Measurements from ENCODE around the gene DUSP28.

The DUSP28 gene

DNA sequence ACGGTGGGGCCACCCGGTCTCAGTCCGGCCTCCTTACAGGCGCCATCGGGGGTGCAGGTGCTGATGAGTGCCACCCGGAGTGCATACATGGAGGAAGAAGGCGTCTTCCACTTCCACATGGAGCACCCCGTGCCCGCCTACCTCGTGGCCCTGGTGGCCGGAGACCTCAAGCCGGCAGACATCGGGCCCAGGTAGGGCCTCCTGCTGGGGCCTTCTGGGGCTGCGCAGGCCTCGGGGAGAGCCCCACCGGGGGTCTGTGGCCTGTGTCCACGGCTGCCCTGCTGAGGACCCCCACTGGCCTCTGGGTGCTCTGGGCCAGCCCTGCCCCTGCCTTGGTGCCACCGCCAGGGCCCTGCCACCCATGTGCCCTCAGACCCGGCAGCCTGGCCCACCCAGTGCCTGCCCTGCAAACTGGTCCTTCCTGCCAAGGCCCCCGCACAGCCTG, 12.9 kb downstream of the DUSP28 start:
- Mint-ChIP-seq H3K9me3 (no peaks in the 10 kb centered on the region), H3K4me3 (no peak overlapping the region), H3K4me1 (peaks cover 46% of the 10 kb centered on the region), H3K27me3 (no peaks in the 10 kb centered on the region), H3K27ac (no peak overlapping the region)
- DNase-seq (no peak), ATAC-seq (no peak)

DNA sequence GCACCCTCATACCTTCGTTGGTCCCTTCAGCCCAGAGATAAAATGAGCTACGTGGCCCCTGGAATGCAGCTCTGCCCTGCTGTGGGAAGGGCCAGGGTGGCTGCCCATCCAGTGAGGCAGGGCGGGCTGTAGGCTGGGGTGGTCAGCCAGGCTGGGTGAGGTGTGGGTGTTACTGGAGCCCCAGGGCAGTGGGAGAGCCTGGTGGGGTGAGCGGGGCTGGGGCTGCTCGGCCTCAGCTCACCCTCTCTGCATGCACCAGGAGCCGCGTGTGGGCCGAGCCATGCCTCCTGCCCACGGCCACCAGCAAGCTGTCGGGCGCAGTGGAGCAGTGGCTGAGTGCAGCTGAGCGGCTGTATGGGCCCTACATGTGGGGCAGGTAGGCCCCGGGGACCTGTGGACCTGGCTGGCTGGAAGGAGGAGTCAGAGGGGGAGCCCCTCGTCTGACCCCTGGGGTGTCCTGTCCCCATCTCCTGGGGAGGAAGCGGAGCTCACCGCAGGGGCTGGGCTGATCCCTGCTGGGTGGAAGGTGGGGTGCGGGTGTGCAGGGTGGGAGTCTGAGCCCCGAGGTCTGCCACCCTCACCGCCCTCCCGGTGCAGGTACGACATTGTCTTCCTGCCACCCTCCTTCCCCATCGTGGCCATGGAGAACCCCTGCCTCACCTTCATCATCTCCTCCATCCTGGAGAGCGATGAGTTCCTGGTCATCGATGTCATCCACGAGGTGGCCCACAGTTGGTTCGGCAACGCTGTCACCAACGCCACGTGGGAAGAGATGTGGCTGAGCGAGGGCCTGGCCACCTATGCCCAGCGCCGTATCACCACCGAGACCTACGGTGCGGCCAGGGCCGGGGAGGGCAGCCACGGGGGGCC, 13.6 kb downstream of the DUSP28 start:
- Mint-ChIP-seq H3K4me3 (no peak overlapping the region), H3K27ac (no peak overlapping the region), H3K4me1 (peaks cover 52% of the 10 kb centered on the region), H3K27me3 (no peaks in the 10 kb centered on the region), H3K9me3 (no peaks in the 10 kb centered on the region)
- ATAC-seq = no peak
- no peak for DNase-seq

DNA sequence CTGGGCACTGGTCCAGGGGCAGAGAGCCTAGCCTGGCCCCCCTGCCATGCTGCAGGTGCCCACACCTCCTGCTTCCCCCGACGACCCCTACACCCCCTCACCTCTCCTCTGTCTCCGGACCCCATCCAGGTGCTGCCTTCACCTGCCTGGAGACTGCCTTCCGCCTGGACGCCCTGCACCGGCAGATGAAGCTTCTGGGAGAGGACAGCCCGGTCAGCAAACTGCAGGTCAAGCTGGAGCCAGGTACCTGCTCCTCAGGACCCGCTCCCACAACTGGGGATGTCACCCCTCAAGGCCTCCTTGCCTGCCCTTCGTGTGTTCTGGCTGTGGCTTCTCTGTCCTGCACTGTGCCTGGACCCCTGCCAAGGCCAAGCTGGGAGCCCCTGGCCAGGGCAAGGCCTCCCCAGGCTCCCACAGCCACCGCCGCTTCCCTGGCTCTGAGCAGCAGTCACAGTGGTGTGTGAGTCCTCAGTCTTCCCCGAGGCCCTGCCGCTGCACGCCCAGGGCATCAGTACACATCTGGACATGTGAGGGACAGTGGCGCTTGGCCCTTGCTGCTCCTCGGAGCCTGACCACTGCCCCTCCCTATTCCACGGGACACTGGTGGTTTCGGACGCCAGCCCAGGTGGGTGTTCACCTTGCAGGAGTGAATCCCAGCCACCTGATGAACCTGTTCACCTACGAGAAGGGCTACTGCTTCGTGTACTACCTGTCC, 14.4 kb downstream of the DUSP28 start:
- Mint-ChIP-seq H3K27me3 (no peaks in the 10 kb centered on the region), H3K4me1 (peaks cover 55% of the 10 kb centered on the region), H3K27ac (peak overlapping the region; percentile 33 to 74), H3K9me3 (no peaks in the 10 kb centered on the region), H3K4me3 (no peak overlapping the region)
- ATAC-seq = no peak
- DNase-seq = no peak

DNA sequence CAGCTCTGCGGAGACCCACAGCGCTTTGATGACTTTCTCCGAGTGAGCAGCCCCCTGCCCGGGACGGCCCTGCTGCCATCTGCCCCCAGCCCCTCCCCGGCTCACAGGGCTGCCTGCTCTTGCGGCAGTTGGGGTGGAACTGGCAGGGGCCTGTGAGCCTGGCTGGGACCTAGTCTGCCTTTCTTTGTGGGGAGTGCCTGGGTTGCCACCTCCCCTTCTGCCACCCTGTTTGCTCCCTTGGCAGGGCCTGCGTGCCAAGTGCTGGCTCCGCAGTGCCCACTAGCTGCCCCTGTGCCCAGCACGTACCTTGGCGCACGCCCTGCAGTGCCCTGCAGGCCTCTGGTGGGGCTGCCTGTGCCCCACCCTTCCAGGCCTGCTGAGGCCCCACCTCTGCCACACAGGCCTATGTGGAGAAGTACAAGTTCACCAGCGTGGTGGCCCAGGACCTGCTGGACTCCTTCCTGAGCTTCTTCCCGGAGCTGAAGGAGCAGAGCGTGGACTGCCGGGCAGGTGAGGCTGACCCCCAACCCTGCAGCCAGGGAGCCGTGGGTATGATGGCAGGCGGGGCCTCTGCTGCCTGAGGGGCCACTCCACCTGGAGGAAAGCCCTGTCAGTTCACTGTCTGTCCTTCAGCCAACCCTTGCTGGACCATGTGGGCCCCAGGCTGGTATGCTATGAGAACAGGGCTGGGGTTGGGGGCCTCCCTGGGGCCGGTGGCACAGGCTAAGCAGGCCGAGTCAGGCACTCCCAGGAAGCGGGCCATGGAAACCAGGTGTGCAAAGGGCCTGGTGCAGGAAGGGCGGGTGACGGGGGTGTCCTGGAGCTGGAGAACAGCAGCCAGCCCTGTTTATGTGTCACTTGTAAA, 15.2 kb downstream of the DUSP28 start:
- DNase-seq = no peak
- Mint-ChIP-seq H3K27me3 (no peaks in the 10 kb centered on the region), H3K27ac (peak overlapping the region in 1 of 2 donors; percentile 86), H3K9me3 (no peaks in the 10 kb centered on the region), H3K4me1 (peaks cover 55% of the 10 kb centered on the region), H3K4me3 (no peak overlapping the region)
- no peak for ATAC-seq

DNA sequence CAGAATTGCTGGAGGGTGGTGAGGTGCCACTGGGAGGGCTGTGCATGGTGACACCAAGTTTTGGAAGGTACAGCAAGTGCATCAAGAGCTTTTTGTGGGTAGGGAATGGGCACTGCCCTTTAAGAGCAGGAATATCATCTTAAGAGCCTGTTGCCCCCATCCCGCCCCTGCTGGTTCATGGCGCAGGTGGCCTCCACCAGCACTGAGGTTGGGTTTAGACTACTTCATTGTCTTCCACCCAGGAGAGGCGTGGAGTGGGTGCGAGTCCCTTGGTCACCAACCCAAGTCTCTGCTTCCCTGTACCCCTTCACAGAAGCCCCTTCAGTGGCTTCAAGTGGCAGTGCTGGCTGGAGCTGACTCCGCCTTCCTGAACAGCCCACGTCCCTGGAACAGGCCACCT, 15.9 kb downstream of the DUSP28 start:
- peaks cover 0 to 6% of the 10 kb centered on the region in 2 donors for H3K9me3 Mint-ChIP-seq
- ATAC-seq = no peak

DNA sequence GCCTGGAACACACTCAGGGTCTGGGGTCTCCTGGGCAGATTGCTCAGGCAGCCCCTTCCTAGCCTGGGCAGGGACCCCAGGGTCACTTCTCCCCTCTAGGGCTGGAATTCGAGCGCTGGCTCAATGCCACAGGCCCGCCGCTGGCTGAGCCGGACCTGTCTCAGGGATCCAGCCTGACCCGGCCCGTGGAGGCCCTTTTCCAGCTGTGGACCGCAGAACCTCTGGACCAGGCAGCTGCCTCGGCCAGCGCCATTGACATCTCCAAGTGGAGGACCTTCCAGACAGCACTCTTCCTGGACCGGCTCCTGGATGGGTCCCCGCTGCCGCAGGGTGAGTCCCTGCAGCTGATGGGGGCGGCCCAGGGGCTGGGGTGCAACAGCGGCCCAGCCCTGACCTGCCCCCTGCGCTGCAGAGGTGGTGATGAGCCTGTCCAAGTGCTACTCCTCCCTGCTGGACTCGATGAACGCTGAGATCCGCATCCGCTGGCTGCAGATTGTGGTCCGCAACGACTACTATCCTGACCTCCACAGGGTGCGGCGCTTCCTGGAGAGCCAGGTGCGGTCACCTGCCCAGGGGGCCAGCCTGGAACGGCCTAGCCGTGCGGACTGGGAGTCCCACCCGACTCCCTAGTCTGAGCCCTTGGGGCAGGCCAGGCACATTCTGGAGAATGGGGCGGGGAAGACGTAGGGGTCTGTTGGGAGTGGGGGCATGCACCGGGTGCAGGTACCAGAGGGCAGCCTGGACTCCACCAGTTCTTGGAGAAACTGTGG, 16.5 kb downstream of the DUSP28 start:
- no peaks in the 10 kb centered on the region for H3K27me3 Mint-ChIP-seq
- DNase-seq (no peak), ATAC-seq (no peak)
- H3K4me1 Mint-ChIP-seq = peaks cover 45% of the 10 kb centered on the region
- peak overlapping the region in 1 of 2 donors; percentile 58 for H3K27ac Mint-ChIP-seq
- no peak overlapping the region for H3K4me3 Mint-ChIP-seq
- H3K9me3 Mint-ChIP-seq = peaks cover 0 to 7% of the 10 kb centered on the region in 2 donors

More for the DNA sequence above, 15.9 kb downstream of the DUSP28 start:
- Mint-ChIP-seq H3K27ac (peak overlapping the region in 1 of 2 donors; percentile 86), H3K27me3 (no peaks in the 10 kb centered on the region), H3K4me3 (no peak overlapping the region), H3K4me1 (peaks cover 51% of the 10 kb centered on the region)
- no peak for DNase-seq

DNA sequence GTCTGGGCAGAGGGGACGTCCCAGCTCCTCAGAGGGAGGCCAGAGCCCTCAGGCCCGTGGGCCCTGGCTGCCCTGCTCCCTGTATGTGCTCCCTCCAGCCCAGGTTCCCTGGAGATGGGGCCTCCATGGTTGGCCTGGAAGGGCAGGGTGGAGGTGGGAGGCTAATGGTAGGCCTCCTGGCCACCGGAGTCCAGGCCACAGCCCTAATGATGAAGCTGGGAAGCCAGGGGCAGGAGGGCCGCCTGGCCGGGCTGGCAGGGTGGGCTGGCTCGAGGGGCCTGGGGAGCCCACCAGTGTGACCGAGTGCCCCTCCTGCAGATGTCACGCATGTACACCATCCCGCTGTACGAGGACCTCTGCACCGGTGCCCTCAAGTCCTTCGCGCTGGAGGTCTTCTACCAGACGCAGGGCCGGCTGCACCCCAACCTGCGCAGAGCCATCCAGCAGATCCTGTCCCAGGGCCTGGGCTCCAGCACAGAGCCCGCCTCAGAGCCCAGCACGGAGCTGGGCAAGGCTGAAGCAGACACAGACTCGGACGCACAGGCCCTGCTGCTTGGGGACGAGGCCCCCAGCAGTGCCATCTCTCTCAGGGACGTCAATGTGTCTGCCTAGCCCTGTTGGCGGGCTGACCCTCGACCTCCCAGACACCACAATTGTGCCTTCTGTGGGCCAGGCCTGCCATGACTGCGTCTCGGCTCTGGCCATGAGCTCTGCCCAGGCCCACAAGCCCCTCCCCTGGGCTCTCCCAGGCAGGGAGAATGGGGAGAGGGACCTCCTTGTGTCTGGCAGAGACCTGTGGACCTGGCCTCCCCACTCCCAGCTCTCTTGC, 17.3 kb downstream of the DUSP28 start:
- H3K4me1 Mint-ChIP-seq = peaks cover 41% of the 10 kb centered on the region
- DNase-seq (no peak), ATAC-seq (no peak)
- peak overlapping the region in 1 of 2 donors; percentile 15 for H3K27ac Mint-ChIP-seq
- no peaks in the 10 kb centered on the region for H3K27me3 Mint-ChIP-seq
- peaks cover 0 to 11% of the 10 kb centered on the region in 2 donors for H3K9me3 Mint-ChIP-seq
- no peak overlapping the region for H3K4me3 Mint-ChIP-seq

DNA sequence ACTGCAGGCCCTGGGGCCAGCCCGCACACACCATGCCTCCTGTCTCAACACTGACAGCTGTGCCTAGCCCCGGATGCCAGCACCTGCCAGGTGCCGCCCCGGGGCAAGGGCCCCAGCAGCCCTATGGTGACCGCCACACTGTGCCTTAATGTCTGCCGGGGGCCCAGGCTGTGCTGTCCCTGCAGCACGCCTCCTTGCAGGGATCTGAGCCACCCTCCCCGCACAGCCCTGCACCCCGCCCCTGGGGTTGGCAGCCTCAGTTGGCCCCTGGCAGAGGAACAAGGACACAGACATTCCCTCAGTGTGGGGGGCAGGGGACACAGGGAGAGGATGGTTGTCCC, 17.9 kb downstream of the DUSP28 start:
- H3K4me1 Mint-ChIP-seq = peaks cover 44% of the 10 kb centered on the region
- ATAC-seq (peak; percentile 13), DNase-seq (no peak)
- H3K27me3 Mint-ChIP-seq = no peaks in the 10 kb centered on the region
- peak overlapping the region in 1 of 2 donors; percentile 15 for H3K27ac Mint-ChIP-seq
- no peak overlapping the region for H3K4me3 Mint-ChIP-seq
- peaks cover 0 to 11% of the 10 kb centered on the region in 2 donors for H3K9me3 Mint-ChIP-seq

DNA sequence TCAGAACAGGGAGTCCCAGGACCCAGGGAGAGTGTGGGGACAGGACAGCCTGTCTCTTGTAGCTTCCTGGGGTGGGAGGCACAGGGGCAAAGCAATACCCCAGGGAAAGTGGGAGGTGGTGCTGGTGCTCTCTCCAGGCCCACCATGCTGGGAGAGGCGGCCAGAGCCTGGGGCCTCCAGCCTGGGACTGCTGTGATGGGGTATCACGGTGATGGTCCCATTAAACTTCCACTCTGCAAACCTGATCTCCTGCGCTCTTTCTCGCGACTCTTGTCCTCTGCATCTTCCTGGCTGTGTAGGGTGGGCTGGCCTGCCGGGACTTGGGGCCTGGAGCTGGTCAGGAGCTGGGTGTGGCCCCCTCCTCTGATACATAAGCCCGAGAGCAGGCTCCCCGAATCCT, 18.3 kb downstream of the DUSP28 start:
- Mint-ChIP-seq H3K27ac (peak overlapping the region in 1 of 2 donors; percentile 87), H3K27me3 (no peaks in the 10 kb centered on the region), H3K9me3 (peaks cover 0 to 11% of the 10 kb centered on the region in 2 donors), H3K4me1 (peaks cover 48% of the 10 kb centered on the region), H3K4me3 (no peak overlapping the region)
- no peak for DNase-seq
- ATAC-seq = no peak

DNA sequence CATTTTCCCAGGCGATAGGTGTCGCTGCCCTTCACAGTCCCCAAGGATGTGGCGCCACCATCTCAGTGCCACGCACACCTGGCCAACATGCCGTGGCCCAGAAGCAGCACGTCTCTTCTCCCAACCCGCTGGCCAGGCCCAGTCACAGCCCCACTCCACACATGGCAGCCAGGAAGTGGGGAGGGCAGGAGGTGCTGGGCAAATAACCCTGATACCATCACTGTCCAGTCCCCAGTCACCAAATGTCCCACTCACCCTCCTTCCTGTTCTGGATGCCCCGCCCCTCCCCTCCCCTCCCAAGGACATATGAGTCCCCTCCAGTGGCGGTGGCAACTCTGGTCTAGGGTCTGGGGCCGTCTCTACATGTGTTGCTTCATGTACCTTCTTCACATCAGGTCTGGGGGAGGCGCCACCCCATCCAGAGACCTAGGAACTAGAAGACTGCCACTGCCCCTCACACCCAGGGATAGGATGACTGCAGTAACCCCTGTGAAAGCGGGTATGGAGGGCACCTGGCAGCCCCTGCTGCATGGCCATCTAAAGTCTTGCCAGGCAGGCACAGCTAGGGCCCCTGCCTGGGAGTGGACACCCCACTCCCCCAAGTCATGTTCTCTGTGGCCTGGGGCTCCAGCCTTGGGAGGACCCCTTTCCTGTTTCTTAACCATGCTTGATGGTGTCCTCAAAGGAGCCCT, 19.1 kb downstream of the DUSP28 start:
- DNase-seq (no peak), ATAC-seq (peak; percentile 48)
- no peaks in the 10 kb centered on the region for H3K27me3 Mint-ChIP-seq
- peaks cover 49% of the 10 kb centered on the region for H3K4me1 Mint-ChIP-seq
- peak overlapping the region in 1 of 2 donors; percentile 77 for H3K27ac Mint-ChIP-seq
- H3K9me3 Mint-ChIP-seq = peaks cover 0 to 11% of the 10 kb centered on the region in 2 donors
- peak overlapping the region; percentile 27 to 37 for H3K4me3 Mint-ChIP-seq

DNA sequence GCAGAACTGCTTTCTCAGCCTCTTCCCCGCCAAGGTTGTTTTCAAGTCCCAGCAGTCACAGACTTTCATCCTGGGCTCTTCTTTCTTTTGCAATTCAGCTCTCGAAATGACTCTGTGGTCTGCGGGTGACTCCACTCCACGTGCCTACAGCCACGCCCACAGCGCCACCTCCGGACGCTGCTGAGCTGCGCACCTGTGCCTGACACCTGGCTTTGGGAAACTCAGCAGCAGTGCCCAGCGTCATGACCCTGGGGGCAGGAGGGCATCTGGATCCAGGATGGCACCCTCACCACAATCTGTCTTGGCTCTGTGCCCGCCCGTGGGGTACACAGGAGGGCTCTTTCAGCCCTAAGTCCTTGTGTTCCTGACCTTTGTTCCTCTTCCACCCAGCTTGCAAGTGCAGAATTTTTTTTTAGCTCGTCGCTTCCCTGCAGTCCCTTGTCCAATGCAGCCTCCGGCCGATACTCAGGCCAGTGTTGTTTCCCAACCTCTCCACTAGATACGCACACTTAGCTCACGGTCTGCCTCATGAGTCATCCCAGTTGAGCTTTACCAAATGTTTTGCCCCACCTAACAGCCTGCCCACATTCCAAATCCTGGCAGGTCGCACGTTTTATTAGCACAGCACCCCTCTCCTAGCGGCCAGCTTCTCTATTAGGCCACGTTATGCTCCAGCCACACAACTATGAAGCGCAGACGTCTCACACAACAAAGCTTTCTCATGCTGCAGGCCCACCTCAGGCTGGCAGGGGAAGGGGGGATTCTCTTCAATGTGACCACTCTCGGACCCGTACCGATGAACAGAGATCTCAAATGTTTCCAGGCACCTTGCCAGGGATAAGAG, 19.8 kb downstream of the DUSP28 start:
- H3K4me1 Mint-ChIP-seq = peaks cover 57% of the 10 kb centered on the region

DNA sequence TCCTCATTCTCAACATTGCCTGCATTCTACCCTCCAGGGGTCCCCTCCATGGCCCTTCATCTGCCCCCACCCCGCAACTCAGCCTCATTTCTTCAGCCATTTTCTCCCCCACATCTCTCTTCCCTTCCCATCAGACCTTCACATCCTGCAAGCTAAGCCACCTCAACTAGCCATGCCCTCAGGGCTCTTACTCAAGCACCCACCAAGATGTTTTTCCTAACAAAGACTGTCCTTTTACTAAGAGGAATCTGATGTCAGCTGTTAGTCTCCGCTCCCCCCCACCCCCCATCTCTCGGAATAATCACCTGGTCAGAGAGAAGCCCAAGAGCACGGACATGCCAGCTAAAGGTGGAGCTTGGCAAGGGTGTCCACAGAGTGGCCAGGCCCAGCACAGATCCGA, 21.7 kb downstream of the DUSP28 start:
- Mint-ChIP-seq H3K4me1 (peaks cover 64% of the 10 kb centered on the region), H3K9me3 (peaks cover 0 to 11% of the 10 kb centered on the region in 2 donors), H3K4me3 (no peak overlapping the region), H3K27ac (no peak overlapping the region), H3K27me3 (no peaks in the 10 kb centered on the region)
- no peak for ATAC-seq
- no peak for DNase-seq

More for the DNA sequence above, 19.8 kb downstream of the DUSP28 start:
- Mint-ChIP-seq H3K4me3 (peak overlapping the region; percentile 27 to 37), H3K27ac (peak overlapping the region in 1 of 2 donors; percentile 77), H3K9me3 (peaks cover 0 to 11% of the 10 kb centered on the region in 2 donors), H3K27me3 (no peaks in the 10 kb centered on the region)
- DNase-seq (peak; percentile 65 to 74), ATAC-seq (peak; percentile 82)

DNA sequence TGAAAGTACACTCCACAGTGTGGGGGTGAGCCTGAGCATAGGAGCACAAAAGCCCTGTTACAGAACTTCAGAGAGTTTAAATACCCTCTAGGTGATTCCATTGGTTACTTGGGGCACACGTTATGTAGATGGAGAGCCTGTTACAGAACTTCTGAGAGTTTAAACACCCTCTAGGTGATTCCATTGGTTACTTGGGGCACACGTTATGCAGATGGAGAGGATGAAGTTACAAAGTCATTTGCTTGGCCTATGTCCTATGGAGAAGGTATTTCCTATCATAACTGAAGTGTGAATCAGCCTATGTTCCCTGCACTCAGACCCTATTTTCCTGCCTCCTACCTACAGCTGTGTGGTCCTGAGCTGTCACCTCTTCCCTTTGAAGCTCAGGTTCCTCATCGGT, 22.6 kb downstream of the DUSP28 start:
- no peak overlapping the region for H3K27ac Mint-ChIP-seq
- ATAC-seq (no peak), DNase-seq (no peak)
- peaks cover 66% of the 10 kb centered on the region for H3K4me1 Mint-ChIP-seq
- no peak overlapping the region for H3K4me3 Mint-ChIP-seq
- peaks cover 0 to 11% of the 10 kb centered on the region in 2 donors for H3K9me3 Mint-ChIP-seq
- H3K27me3 Mint-ChIP-seq = no peaks in the 10 kb centered on the region

Data from stimulated activated naive CD8-positive, alpha-beta T cell treated with anti-CD3 and anti-CD28 coated beads, Interleukin-15, amount 100 ng/mL, for 72 hours (primary cell).